ENCODE measurements around the gene CSF2.
"Not testable (repeated sequence)": the region's sequence is repeated elsewhere in the genome, so short reads cannot be mapped to it uniquely, and the experiment has no call there.

The CSF2 gene

GRCh38 chr5:132102101-132102701 is 28.6 kb downstream of the CSF2 start:
- no peak for DNase-seq (ENCODE audit: low spot score)
- Histone ChIP-seq H3K4me3 (no peak overlapping the region), H3K27ac (no peak overlapping the region)
- no peak for TF ChIP-seq CTCF (IDR thresholded peaks at IDR 0.05)

- no peak overlapping the region for H3K4me3 ChIP-seq
- no peak for DNase-seq (ENCODE audit: low spot score)
- no peak for TF ChIP-seq CTCF (IDR thresholded peaks at IDR 0.05)
- peak overlapping the region; percentile 29 to 73 for H3K27ac ChIP-seq
Measured at GRCh38 chr5:132102944-132103331, 29.3 kb downstream of the CSF2 start.

- no peak for TF ChIP-seq CTCF (IDR thresholded peaks at IDR 0.05)
- DNase-seq (ENCODE audit: low spot score), result peak; percentile 86
- peak overlapping the region; percentile 39 to 73 for H3K27ac ChIP-seq
- H3K4me3 ChIP-seq, result no peak overlapping the region
Measured at GRCh38 chr5:132103332-132103951, 29.9 kb downstream of the CSF2 start.

GRCh38 chr5:132103969-132104391 is 30.4 kb downstream of the CSF2 start:
- Histone ChIP-seq H3K27ac (peak overlapping the region in 1 of 2 donors; percentile 73), H3K4me3 (no peak overlapping the region)
- no peak for TF ChIP-seq CTCF (IDR thresholded peaks at IDR 0.05)
- DNase-seq (ENCODE audit: low spot score), result no peak

GRCh38 chr5:132104556-132104955 is 31.0 kb downstream of the CSF2 start:
- Histone ChIP-seq H3K27ac (no peak overlapping the region), H3K4me3 (no peak overlapping the region)
- DNase-seq (ENCODE audit: low spot score), result no peak
- no peak for TF ChIP-seq CTCF (IDR thresholded peaks at IDR 0.05)

GRCh38 chr5:132105688-132106087 is 32.1 kb downstream of the CSF2 start:
- Histone ChIP-seq H3K27ac (no peak overlapping the region), H3K4me3 (no peak overlapping the region)
- no peak for TF ChIP-seq CTCF (IDR thresholded peaks at IDR 0.05)
- no peak for DNase-seq (ENCODE audit: low spot score)

- not testable (repeated sequence) for H3K27ac ChIP-seq; H3K4me3 ChIP-seq; DNase-seq (ENCODE audit: low spot score)
Measured at GRCh38 chr5:132108495-132108894, 34.9 kb downstream of the CSF2 start.

- H3K27ac ChIP-seq, H3K4me3 ChIP-seq: not testable (repeated sequence)
Measured at GRCh38 chr5:132108957-132109356, 35.4 kb downstream of the CSF2 start.

More at GRCh38 chr5:132108957-132109356, 35.4 kb downstream of the CSF2 start:
- DNase-seq (ENCODE audit: low spot score), result not testable (repeated sequence)
